GM18502 (cell line): Measurements from ENCODE around the gene ZNF593OS.

ENCODE experiments used
- ATAC-seq: cut with Tn5 transposase; IDR thresholded peaks from one replicate; pipeline ENCODE4 v1.9.1; 2021; ENCODE audit warnings: mild to moderate bottlenecking; ENCODE audit not compliant: unreplicated experiment, poor library complexity

The ZNF593OS gene

GRCh38 chr1:26171084-26172072 is at the start of gene ZNF593OS:
TSS of gene ZNF593OS (minus strand) at chr1:26171832. CDS start at chr1:26171661, 171 bp downstream.
- ATAC-seq: no peak

DNA sequence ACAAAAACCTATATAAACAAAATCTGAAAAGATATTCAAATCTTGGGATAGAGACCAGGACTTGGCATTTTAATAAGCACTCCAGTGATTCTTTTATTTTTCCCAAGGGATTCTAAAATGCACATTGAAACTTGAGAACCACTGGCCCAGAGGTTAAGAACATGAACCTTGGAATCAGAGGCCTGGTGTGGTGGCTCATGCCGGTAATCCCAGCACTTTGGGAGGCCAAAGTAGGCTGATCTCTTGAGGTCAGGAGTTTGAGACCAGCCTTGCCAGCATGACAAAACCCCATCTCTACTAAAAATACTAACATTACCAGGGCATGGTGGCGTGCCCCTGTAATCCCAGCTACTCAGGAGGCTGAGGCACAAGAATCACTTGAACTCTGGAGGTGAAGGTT is 49.5 kb upstream of the ZNF593OS start:
- no peak for ATAC-seq

- no peak for ATAC-seq
These were observed 48.7 kb upstream of the ZNF593OS start for GRCh38 chr1:26220199-26220912.

- ATAC-seq: no peak
These were observed 47.4 kb upstream of the ZNF593OS start for GRCh38 chr1:26218906-26219494.

- no peak for ATAC-seq
These were observed 43.6 kb upstream of the ZNF593OS start for GRCh38 chr1:26215246-26215645.

DNA sequence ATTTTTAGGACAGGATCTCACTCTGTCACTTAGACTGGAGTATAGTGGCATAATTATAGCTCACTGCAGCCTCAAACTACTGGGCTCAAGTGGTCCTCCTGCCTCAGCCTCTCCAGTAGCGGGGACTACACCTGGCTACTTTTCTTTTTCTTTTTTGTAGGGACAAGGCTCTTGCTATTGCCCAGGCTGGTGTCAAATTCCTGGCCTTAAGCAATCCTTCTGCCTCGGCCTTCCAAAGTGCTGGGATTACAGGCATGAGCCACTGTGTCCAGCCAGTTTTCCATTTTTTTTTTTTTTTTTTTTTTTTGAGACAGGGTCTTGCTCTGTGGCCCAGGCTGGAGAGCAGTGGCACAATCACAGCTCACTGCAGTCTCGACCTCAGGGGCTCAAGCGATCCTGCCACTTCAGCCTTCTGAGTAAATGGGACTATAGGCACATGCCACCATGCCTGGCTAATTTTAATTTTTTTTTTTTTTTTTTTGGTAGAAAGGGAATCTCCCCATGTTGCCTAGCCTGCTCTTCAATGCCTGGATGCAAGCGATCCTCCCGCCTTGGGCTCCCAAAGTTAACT is 41.8 kb upstream of the ZNF593OS start:
- no peak for ATAC-seq

- no peak for ATAC-seq
These were observed 41.1 kb upstream of the ZNF593OS start for GRCh38 chr1:26212726-26213125.

DNA sequence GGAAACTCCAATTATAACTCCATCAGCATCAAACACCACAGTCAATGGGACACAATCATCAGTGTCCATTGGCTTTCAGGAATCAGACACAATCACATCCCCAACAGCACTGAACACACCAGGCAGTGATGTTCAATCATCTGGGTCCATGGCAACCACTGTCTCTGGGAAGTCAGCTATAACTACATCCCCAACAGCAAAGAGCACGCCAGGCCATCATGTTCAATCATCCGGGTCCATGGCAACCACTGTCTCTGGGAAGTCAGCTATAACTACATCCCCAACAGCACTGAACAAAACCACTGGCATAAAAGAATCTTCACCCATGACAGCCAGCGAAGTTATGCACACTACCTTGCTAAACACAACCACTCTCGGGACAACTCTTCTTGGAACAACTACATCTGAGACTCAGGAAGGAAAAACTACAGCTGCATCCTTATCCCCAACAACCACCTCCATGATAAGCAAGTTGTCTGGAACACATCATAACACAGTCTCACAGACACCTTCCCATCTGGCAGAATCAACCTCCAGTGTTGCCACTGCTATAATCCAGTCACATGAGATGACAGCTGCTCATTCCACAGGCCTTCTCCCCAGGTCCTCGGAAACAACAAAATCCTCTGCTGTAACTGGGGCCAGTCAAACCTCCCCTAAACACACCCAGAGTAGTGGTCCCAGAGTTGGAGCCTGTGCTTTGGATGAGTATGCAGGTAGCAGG is 38.7 kb upstream of the ZNF593OS start:
- no peak for ATAC-seq

DNA sequence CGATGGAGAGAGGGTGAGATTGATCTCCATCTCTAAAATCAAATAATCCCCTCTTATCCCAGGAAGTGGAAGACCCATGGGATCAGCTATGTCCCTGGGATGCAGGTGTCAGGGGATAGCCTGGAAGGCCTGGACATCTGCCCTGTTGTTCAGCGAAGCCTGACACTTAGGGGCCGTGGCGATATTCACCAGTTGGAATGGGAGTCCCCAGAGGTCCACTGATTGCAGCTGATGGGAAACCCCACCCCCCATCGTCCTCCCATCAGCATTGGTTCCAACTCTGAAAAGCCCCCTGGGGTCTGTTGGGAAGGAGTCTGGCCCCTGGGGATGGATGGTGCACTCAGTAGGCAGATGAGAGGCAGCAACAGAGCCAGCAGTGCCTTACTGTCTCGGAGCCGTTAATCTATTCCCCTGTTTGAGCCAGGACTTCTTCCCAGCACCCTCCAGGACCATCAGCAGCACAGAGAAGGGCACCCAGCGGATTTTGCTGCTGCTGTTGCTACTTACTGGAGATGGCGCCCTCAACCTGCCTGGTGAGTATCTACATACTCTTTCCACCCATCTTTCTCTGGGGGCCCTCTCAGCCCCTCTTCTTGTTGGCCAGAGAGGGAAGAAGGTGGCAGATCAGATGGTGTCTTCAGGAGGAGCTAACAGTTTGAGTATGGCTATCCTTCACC is 32.1 kb upstream of the ZNF593OS start:
- no peak for ATAC-seq

DNA sequence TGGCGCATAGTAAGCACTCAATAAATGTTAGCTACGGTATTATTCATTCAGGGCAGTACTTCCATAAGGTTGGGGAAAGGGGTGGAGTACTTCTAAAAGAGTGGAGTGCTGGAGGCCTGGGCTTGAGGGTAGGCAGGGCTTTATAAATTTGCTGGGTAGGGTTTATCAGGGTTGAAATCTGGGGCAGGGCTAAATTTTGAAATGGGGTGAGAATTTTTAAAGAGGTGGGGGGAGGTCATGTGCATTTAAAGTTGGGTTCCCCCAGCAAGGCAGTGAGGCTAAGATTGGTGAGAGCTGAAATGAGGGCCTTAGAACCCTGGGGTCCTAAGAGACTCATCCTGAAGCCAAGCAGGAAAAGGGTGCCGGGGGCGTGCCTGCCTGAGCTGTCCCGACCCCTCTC is 28.8 kb upstream of the ZNF593OS start:
- no peak for ATAC-seq

DNA sequence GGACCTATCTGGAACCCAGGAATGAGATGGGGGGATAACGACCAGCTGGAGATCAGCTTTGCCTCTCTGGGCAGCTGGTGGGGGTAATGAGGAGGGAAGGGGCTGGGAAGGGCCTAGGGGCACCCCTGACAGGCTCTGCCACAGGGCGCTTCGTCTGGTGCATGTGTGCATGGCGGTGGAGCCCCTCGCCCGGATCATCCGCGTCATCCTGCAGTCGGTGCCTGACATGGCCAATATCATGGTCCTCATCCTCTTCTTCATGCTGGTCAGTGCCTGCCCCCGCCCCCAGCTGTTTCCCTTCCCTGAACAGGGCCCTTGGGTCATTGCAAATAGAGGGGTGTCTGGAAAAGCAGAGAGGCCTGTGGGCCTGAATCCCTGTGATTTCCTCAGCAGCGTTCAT is 26.2 kb upstream of the ZNF593OS start:
- no peak for ATAC-seq

GRCh38 chr1:26197301-26197700 is 25.7 kb upstream of the ZNF593OS start:
- ATAC-seq: no peak

DNA sequence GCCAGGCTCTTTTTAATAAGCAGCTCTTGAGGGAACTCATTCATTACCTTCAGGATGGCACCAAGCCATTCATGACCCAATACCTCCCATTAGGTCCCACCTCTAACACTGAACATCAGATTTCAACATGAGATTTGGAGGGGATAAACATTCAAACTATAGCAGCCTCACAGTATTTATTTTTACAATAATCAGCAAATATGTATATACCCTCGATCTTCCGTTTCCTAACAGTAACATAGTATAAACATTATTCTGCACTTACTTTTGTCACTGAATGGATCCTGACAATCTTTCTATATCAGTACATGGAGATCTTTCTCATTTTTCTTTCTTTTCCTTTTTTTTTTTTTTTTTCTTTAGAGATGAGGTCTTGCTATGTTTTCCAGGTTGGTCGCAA is 24.2 kb upstream of the ZNF593OS start:
- no peak for ATAC-seq

GRCh38 chr1:26191739-26192138 is 20.1 kb upstream of the ZNF593OS start:
- no peak for ATAC-seq

DNA sequence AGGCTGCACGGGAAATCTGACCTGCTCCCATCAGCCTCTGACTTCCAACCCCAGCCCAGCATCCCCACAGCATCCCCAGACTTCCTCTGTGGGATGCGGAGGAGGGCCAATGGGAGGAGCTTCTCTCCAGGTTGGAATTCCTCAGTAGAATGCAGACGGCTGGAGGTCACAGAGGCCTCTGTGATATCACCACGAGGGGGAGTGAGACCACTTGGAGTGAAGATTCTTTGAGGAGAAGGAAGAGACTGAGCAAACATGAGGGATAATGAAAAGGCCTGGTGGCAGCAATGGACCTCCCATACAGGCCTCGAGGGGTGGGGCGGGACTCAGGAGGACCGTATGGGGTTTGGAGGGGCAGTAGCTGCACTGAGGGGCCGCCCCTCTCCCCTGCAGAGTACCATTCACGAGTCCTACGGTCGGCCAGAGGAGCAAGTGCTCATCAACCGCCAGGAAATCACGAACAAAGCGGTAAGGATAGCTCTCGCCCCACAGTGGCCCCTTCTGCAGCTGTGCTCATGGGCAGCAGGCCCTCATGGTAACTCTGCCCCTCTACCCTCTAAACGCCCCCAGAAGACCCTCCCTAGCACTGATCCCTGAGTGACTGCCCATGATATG is 18.8 kb upstream of the ZNF593OS start, which contains the start of gene CATSPER4:
Gene CATSPER4, plus strand, starts transcription at position 230 of the 615 bp plus-strand sequence. Its CDS starts 26 bp downstream, at position 256.
- ATAC-seq: no peak

GRCh38 chr1:26189751-26190275 is 18.2 kb upstream of the ZNF593OS start:
- ATAC-seq: no peak

DNA sequence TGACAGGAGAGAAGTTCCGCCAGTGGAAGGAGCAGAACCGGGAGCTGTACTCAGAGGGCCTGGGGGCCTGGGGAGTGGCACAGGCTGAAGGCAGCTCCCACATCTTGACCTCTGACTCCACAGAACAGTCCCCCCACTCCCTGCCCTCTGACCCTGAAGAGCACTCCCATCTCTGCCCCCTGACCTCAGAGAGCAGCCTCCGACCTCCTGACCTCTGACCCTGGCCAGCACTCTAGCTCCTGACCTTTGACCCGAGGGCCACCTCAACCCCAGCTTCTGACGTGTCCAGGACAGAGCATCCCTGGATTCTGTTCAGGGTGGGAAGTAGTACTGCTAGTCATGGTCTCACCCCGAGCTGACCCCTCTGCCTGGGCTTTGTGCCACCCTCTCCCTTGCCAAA is 17.7 kb upstream of the ZNF593OS start:
- ATAC-seq: no peak

DNA sequence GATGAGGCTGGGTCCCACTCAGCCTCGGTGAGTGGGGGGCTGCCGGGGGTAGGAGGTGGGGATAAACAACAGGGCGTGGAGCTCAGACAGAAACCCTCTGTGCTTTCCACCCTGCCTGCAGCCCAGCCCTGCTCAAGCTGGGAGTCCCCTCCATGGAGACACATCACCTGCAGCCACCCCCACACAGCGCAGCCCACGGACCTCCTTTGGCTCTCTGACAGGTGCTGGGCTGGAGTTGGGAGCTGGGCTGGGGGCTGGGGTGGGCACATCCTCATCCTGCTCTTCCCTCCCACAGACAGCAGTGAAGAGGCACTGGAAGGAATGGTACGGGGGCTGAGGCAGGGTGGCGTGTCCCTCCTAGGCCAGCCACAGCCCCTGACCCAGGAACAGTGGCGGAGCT is 16.8 kb upstream of the ZNF593OS start:
- no peak for ATAC-seq

- ATAC-seq: no peak
These were observed 16.2 kb upstream of the ZNF593OS start for GRCh38 chr1:26187882-26188281.
